Measurements from ENCODE around the gene LRRC17. TPM values are rescaled to one million over a fixed set of nuclear protein-coding genes. Genes with fewer than 3 reads are reported as not detected.
A peak's percentile ranks its signal among the peaks of the same experiment; 100 is the strongest.

The LRRC17 gene
- total and polyA plus RNA-seq, 2 experiments from 2014 or later, result 20.4 to 40.8 TPM

- H2AFZ ChIP-seq, result no peak overlapping the region
- peak; percentile 28 for DNase-seq (ENCODE audit: low spot score)
- H3K4me2 ChIP-seq, result no peak overlapping the region
- no peaks in the 10 kb centered on the region for H3K79me2 ChIP-seq
- no peak overlapping the region for H3K4me3 ChIP-seq
- 79% methylated on average over 6 of the region's 6 CpGs for WGBS (ENCODE audit: low lambda C conversion rate, missing lambda C conversion rate)
- no peak overlapping the region for H3K27ac ChIP-seq
- H3K9me2 ChIP-seq (replicated peaks; ENCODE audit: insufficient read depth), result no peaks in the 10 kb centered on the region
- no peaks in the 10 kb centered on the region for H3K27me3 ChIP-seq
- TF ChIP-seq EZH2phosphoT487 (IDR thresholded peaks at IDR 0.05; ENCODE audit: low read depth, severe bottlenecking, unreplicated experiment), result no peak
- no peak for TF ChIP-seq CTCF (IDR thresholded peaks at IDR 0.05; ENCODE audit: poor library complexity)
- TF ChIP-seq EZH2 (IDR thresholded peaks at IDR 0.05; ENCODE audit: borderline replicate concordance), result no peak
- H3K9me3 ChIP-seq (ENCODE audit: low read depth), result no peaks in the 10 kb centered on the region
- no peaks in the 10 kb centered on the region for H3K4me1 ChIP-seq (ENCODE audit: insufficient read depth)
- no peaks in the 10 kb centered on the region for H4K20me1 ChIP-seq (ENCODE audit: insufficient read depth, poor library complexity, severe bottlenecking)
- no peaks in the 10 kb centered on the region for H3K36me3 ChIP-seq (replicated peaks; ENCODE audit: insufficient read depth, low read depth)
These were observed 65.5 kb downstream of the LRRC17 start for GRCh38 chr7:102978284-102978683.

- Histone ChIP-seq H3K79me2 (no peaks in the 10 kb centered on the region), H3K27ac (no peak overlapping the region), H3K9me3 (ENCODE audit: low read depth) (no peaks in the 10 kb centered on the region), H4K20me1 (ENCODE audit: insufficient read depth, poor library complexity, severe bottlenecking) (no peaks in the 10 kb centered on the region), H3K4me2 (no peak overlapping the region), H3K4me3 (no peak overlapping the region), H3K36me3 (replicated peaks; ENCODE audit: insufficient read depth, low read depth) (no peaks in the 10 kb centered on the region), H3K27me3 (no peaks in the 10 kb centered on the region), H2AFZ (no peak overlapping the region), H3K4me1 (ENCODE audit: insufficient read depth) (no peaks in the 10 kb centered on the region), H3K9me2 (replicated peaks; ENCODE audit: insufficient read depth) (no peaks in the 10 kb centered on the region)
- TF ChIP-seq EZH2 (IDR thresholded peaks at IDR 0.05; ENCODE audit: borderline replicate concordance) (no peak), EZH2phosphoT487 (IDR thresholded peaks at IDR 0.05; ENCODE audit: low read depth, severe bottlenecking, unreplicated experiment) (no peak), CTCF (IDR thresholded peaks at IDR 0.05; ENCODE audit: poor library complexity) (no peak)
- DNase-seq (ENCODE audit: low spot score), result no peak
These were observed 66.9 kb downstream of the LRRC17 start for GRCh38 chr7:102979670-102980069.

GRCh38 chr7:102981451-102981850 lies 68.7 kb downstream of the LRRC17 start:
- Histone ChIP-seq H3K4me1 (ENCODE audit: insufficient read depth) (no peaks in the 10 kb centered on the region), H3K79me2 (no peaks in the 10 kb centered on the region), H2AFZ (no peak overlapping the region), H3K4me2 (no peak overlapping the region), H3K4me3 (no peak overlapping the region), H3K36me3 (replicated peaks; ENCODE audit: insufficient read depth, low read depth) (no peaks in the 10 kb centered on the region), H3K9me2 (replicated peaks; ENCODE audit: insufficient read depth) (no peaks in the 10 kb centered on the region), H4K20me1 (ENCODE audit: insufficient read depth, poor library complexity, severe bottlenecking) (no peaks in the 10 kb centered on the region), H3K9me3 (ENCODE audit: low read depth) (no peaks in the 10 kb centered on the region), H3K27me3 (no peaks in the 10 kb centered on the region), H3K27ac (no peak overlapping the region)
- DNase-seq (ENCODE audit: low spot score), result no peak
- 78% methylated on average over 2 of the region's 2 CpGs for WGBS (ENCODE audit: low lambda C conversion rate, missing lambda C conversion rate)
- TF ChIP-seq EZH2 (IDR thresholded peaks at IDR 0.05; ENCODE audit: borderline replicate concordance) (no peak), EZH2phosphoT487 (IDR thresholded peaks at IDR 0.05; ENCODE audit: low read depth, severe bottlenecking, unreplicated experiment) (no peak), CTCF (IDR thresholded peaks at IDR 0.05; ENCODE audit: poor library complexity) (no peak)

- WGBS (ENCODE audit: low lambda C conversion rate, missing lambda C conversion rate), result 78% methylated on average over 1 of the region's 1 CpG
These were observed 69.4 kb downstream of the LRRC17 start for GRCh38 chr7:102982235-102982634.

More at GRCh38 chr7:102982235-102982634, 69.4 kb downstream of the LRRC17 start:
- H3K27me3 ChIP-seq, result no peaks in the 10 kb centered on the region
- H2AFZ ChIP-seq, result no peak overlapping the region
- no peaks in the 10 kb centered on the region for H4K20me1 ChIP-seq (ENCODE audit: insufficient read depth, poor library complexity, severe bottlenecking)
- TF ChIP-seq EZH2phosphoT487 (IDR thresholded peaks at IDR 0.05; ENCODE audit: low read depth, severe bottlenecking, unreplicated experiment), result no peak
- TF ChIP-seq EZH2 (IDR thresholded peaks at IDR 0.05; ENCODE audit: borderline replicate concordance), result no peak
- TF ChIP-seq CTCF (IDR thresholded peaks at IDR 0.05; ENCODE audit: poor library complexity), result no peak
- no peak overlapping the region for H3K4me2 ChIP-seq
- no peaks in the 10 kb centered on the region for H3K36me3 ChIP-seq (replicated peaks; ENCODE audit: insufficient read depth, low read depth)
- H3K9me2 ChIP-seq (replicated peaks; ENCODE audit: insufficient read depth), result no peaks in the 10 kb centered on the region
- no peak overlapping the region for H3K4me3 ChIP-seq
- no peak for DNase-seq (ENCODE audit: low spot score)
- no peaks in the 10 kb centered on the region for H3K4me1 ChIP-seq (ENCODE audit: insufficient read depth)
- H3K27ac ChIP-seq, result no peak overlapping the region
- no peaks in the 10 kb centered on the region for H3K79me2 ChIP-seq
- no peaks in the 10 kb centered on the region for H3K9me3 ChIP-seq (ENCODE audit: low read depth)
